Karpas-422 (cell line): ENCODE data around the gene TMEM117. TPM values are rescaled to one million over a fixed set of nuclear protein-coding genes. Genes with fewer than 3 reads are reported as not detected.

Experiments
- DNase-seq: peaks from one replicate; pipeline ENCODE4 v3.0.0-alpha.2; 2015
- H2AFZ ChIP-seq: fragments of 200-600 bp; sonication (generic); 2 replicates; pipeline ENCODE4 v1.6.1; 2014; ENCODE audit warnings: antibody characterized with exemption, low read length, mixed read lengths
- H3K27ac ChIP-seq: fragments of 200-600 bp; sonication (generic); 2 replicates; pipeline ENCODE4 v1.5.1; 2014; ENCODE audit warnings: mild to moderate bottlenecking, low read length, moderate library complexity
- H3K27me3 ChIP-seq: fragments of 200-600 bp; sonication (generic); 2 replicates; pipeline ENCODE4 v1.6.1; 2014; ENCODE audit warnings: low read length, mixed read lengths
- H3K36me3 ChIP-seq: fragments of 200-600 bp; sonication (generic); 2 replicates; pipeline ENCODE4 v1.6.1; 2014; ENCODE audit warnings: low read length, mixed read lengths; ENCODE audit not compliant: insufficient read depth
- H3K4me1 ChIP-seq: fragments of 200-600 bp; sonication (generic); 2 replicates; pipeline ENCODE4 v1.6.1; 2014; ENCODE audit warnings: mild to moderate bottlenecking, low read length, mixed read lengths
- H3K4me2 ChIP-seq: fragments of 200-600 bp; sonication (generic); 2 replicates; pipeline ENCODE4 v1.6.1; 2014; ENCODE audit warnings: low read length, low read depth, mild to moderate bottlenecking; ENCODE audit not compliant: poor library complexity, severe bottlenecking
- H3K4me3 ChIP-seq: fragments of 200-600 bp; sonication (generic); 2 replicates; pipeline ENCODE4 v1.5.1; 2014; ENCODE audit warnings: mild to moderate bottlenecking, antibody characterized with exemption, low read length, mixed read lengths
- H3K79me2 ChIP-seq: fragments of 200-600 bp; sonication (generic); 2 replicates; pipeline ENCODE4 v1.6.1; 2014; ENCODE audit warnings: mild to moderate bottlenecking, low read length, mixed read lengths
- H3K9ac ChIP-seq: fragments of 200-600 bp; sonication (generic); 2 replicates; pipeline ENCODE4 v1.6.0; 2014; ENCODE audit warnings: low read length
- H3K9me2 ChIP-seq: fragments of 200-600 bp; sonication (generic), shearing (Covaris generic); replicated peaks from 2 replicates; pipeline ENCODE4 v1.6.0; 2014; ENCODE audit warnings: mild to moderate bottlenecking, low read length, moderate library complexity; ENCODE audit not compliant: insufficient read depth
- H3K9me3 ChIP-seq: fragments of 300-700, 200-600 bp; sonication (generic); 2 replicates; pipeline ENCODE4 v1.6.1; 2014; ENCODE audit warnings: low read length, mixed read lengths
- H4K20me1 ChIP-seq: fragments of 200-600 bp; sonication (generic); 2 replicates; pipeline ENCODE4 v1.6.1; 2014; ENCODE audit warnings: mild to moderate bottlenecking, antibody characterized with exemption, low read length, low read depth; ENCODE audit not compliant: insufficient read depth
- total RNA-seq: library from RNA; depleted of rRNA; stranded (reverse); fragments of >200 nt; shearing (Covaris generic); gene quantifications from 2 replicates; pipeline ENCODE4 v1.2.3, GENCODE V29; 2014; ENCODE audit warnings: low replicate concordance; rRNA removed

Gene TMEM117
- total RNA-seq, 1 experiment from 2014 or later, result 13.3 TPM

- DNase-seq, result peak; percentile 63
- Histone ChIP-seq H3K4me1 (peaks cover 31% of the 10 kb centered on the region), H3K27ac (no peak overlapping the region), H3K9me3 (no peaks in the 10 kb centered on the region), H3K36me3 (no peaks in the 10 kb centered on the region), H3K9ac (no peak overlapping the region), H3K4me2 (peak overlapping the region; percentile 16), H2AFZ (peak overlapping the region; percentile 77), H3K79me2 (no peaks in the 10 kb centered on the region), H3K27me3 (no peaks in the 10 kb centered on the region), H4K20me1 (no peaks in the 10 kb centered on the region), H3K9me2 (no peaks in the 10 kb centered on the region), H3K4me3 (no peak overlapping the region)
These were observed 592.9 kb downstream of the TMEM117 start for GRCh38 chr12:44428825-44429224.

- Histone ChIP-seq H2AFZ (peak overlapping the region; percentile 18; the same call in 1 of the 2 replicates), H3K9me2 (no peaks in the 10 kb centered on the region), H3K4me1 (peaks cover 31% of the 10 kb centered on the region), H3K36me3 (no peaks in the 10 kb centered on the region), H3K4me3 (no peak overlapping the region), H3K9ac (no peak overlapping the region), H3K9me3 (no peaks in the 10 kb centered on the region), H3K79me2 (no peaks in the 10 kb centered on the region), H3K27ac (no peak overlapping the region), H3K4me2 (peak overlapping the region; percentile 40), H3K27me3 (no peaks in the 10 kb centered on the region), H4K20me1 (no peaks in the 10 kb centered on the region)
- peak; percentile 51 for DNase-seq
These were observed 595.9 kb downstream of the TMEM117 start for GRCh38 chr12:44431647-44432343.

- Histone ChIP-seq H3K9me3 (no peaks in the 10 kb centered on the region), H3K4me3 (no peak overlapping the region), H3K4me2 (no peak overlapping the region), H3K9me2 (no peaks in the 10 kb centered on the region), H3K36me3 (no peaks in the 10 kb centered on the region), H3K4me1 (peaks cover 22% of the 10 kb centered on the region), H3K27ac (no peak overlapping the region), H2AFZ (no peak overlapping the region), H4K20me1 (no peaks in the 10 kb centered on the region), H3K79me2 (no peaks in the 10 kb centered on the region), H3K9ac (no peak overlapping the region), H3K27me3 (no peaks in the 10 kb centered on the region)
- DNase-seq, result no peak
These were observed 597.8 kb downstream of the TMEM117 start for GRCh38 chr12:44433659-44434058.

GRCh38 chr12:44436756-44437155 lies 600.9 kb downstream of the TMEM117 start:
- H3K9ac ChIP-seq, result no peak overlapping the region
- no peak overlapping the region for H3K4me2 ChIP-seq
- H3K27ac ChIP-seq, result no peak overlapping the region
- H3K4me1 ChIP-seq, result peaks cover 6% of the 10 kb centered on the region
- H3K4me3 ChIP-seq, result no peak overlapping the region
- no peaks in the 10 kb centered on the region for H3K27me3 ChIP-seq
- no peak overlapping the region for H2AFZ ChIP-seq
- H3K36me3 ChIP-seq, result no peaks in the 10 kb centered on the region
- H3K79me2 ChIP-seq, result no peaks in the 10 kb centered on the region
- no peaks in the 10 kb centered on the region for H3K9me3 ChIP-seq
- no peaks in the 10 kb centered on the region for H4K20me1 ChIP-seq
- no peak for DNase-seq
- no peaks in the 10 kb centered on the region for H3K9me2 ChIP-seq

Other genes with a start within 250 kb of the TMEM117 start
- gene PUS7L, start 77.3 kb upstream of the TMEM117 start, total RNA-seq, result 9.9 and 32.2 TPM in 2 replicates
- gene IRAK4, start 77.1 kb upstream of the TMEM117 start, total RNA-seq, result 31.0 and 53.6 TPM in 2 replicates
- gene TWF1, start 29.8 kb upstream of the TMEM117 start, total RNA-seq, result 29.9 and 62.2 TPM in 2 replicates